OCI-LY1 (cell line): ENCODE data around the gene HSPA9.
"Not testable (repeated sequence)": the region's sequence is repeated elsewhere in the genome, so short reads cannot be mapped to it uniquely, and the experiment has no call there.

ENCODE experiments used
- H2AFZ ChIP-seq: fragments of 200-600 bp; sonication (generic), shearing (Covaris generic); 2 replicates; pipeline ENCODE4 v1.6.0; 2014; ENCODE audit warnings: antibody characterized with exemption, mild to moderate bottlenecking, low read length
- H3F3A ChIP-seq: fragments of 200-600 bp; sonication (generic), shearing (Covaris generic); 2 replicates; pipeline ENCODE4 v1.6.0; 2014; ENCODE audit warnings: mild to moderate bottlenecking, antibody characterized with exemption, low read length, moderate library complexity; ENCODE audit not compliant: insufficient read depth
- H3K27ac ChIP-seq: fragments of 200-600 bp; sonication (generic); 2 replicates; pipeline ENCODE4 v1.5.1; 2014; ENCODE audit warnings: low read length, mixed run types, mild to moderate bottlenecking, low read depth; ENCODE audit not compliant: poor library complexity, severe bottlenecking
- H3K27me3 ChIP-seq: fragments of 200-600 bp; sonication (generic); 2 replicates; pipeline ENCODE4 v1.6.0; 2014; ENCODE audit warnings: antibody characterized with exemption, mild to moderate bottlenecking, low read length, moderate library complexity; ENCODE audit not compliant: insufficient read depth
- H3K36me3 ChIP-seq: fragments of 200-600 bp; sonication (generic); 2 replicates; pipeline ENCODE4 v1.6.1; 2014; ENCODE audit warnings: mild to moderate bottlenecking, antibody characterized with exemption, low read length, moderate library complexity, mixed read lengths; ENCODE audit not compliant: insufficient read depth
- H3K4me1 ChIP-seq: fragments of 200-600 bp; sonication (generic); 2 replicates; pipeline ENCODE4 v1.5.1; 2014; ENCODE audit warnings: mild to moderate bottlenecking, low read length, moderate library complexity; ENCODE audit not compliant: insufficient read depth, severe bottlenecking
- H3K4me2 ChIP-seq: fragments of 200-600 bp; sonication (generic), shearing (Covaris generic); 2 replicates; pipeline ENCODE4 v1.6.1; 2014; ENCODE audit warnings: low read length
- H3K4me3 ChIP-seq: fragments of 200-600 bp; sonication (generic); 2 replicates; pipeline ENCODE4 v1.5.1; 2014; ENCODE audit warnings: low read length, low read depth, mild to moderate bottlenecking, mixed read lengths; ENCODE audit not compliant: poor library complexity, severe bottlenecking
- H3K79me2 ChIP-seq: fragments of 200-600 bp; shearing (Covaris generic); 2 replicates; pipeline ENCODE4 v1.6.1; 2016; ENCODE audit warnings: mixed run types, low read length, mixed read lengths; ENCODE audit not compliant: insufficient read depth
- H3K9ac ChIP-seq: fragments of 200-600 bp; sonication (generic), shearing (Covaris generic); 2 replicates; pipeline ENCODE4 v1.6.1; 2014; ENCODE audit warnings: mild to moderate bottlenecking, low read length, mixed read lengths
- H3K9me2 ChIP-seq: fragments of 200-600 bp; sonication (generic), shearing (Covaris generic); 2 replicates; pipeline ENCODE4 v1.6.1; 2014; ENCODE audit warnings: low read depth, mild to moderate bottlenecking, low read length, mixed read lengths
- H3K9me3 ChIP-seq: fragments of 200-600 bp; shearing (Covaris generic); 2 replicates; pipeline ENCODE4 v1.6.1; 2014; ENCODE audit warnings: low read length, mixed read lengths
- H4K20me1 ChIP-seq: fragments of 200-600 bp; sonication (generic), shearing (Covaris generic); 2 replicates; pipeline ENCODE4 v1.6.0; 2016; ENCODE audit warnings: mild to moderate bottlenecking, low read length; ENCODE audit not compliant: insufficient read depth
- EZH2 ChIP-seq: fragments of 200-600 bp; sonication (generic), shearing (Covaris generic); IDR thresholded peaks from 2 replicates; pipeline ENCODE4 v1.8.0; 2017; ENCODE audit warnings: borderline replicate concordance, mixed run types, mild to moderate bottlenecking, antibody characterized with exemption, low read length, moderate library complexity, mixed read lengths
- TF ChIP-seq, protein P1 (sequence below): fragments of 200-600 bp; sonication (generic), shearing (Covaris generic); IDR thresholded peaks from 2 replicates; pipeline ENCODE4 v1.5.1; 2017; ENCODE audit warnings: mild to moderate bottlenecking, antibody characterized with exemption, low read length, moderate library complexity, mixed read lengths

HSPA9 gene

GRCh38 chr5:138517437-138517836, 57.8 kb downstream of the HSPA9 start:
- Histone ChIP-seq H4K20me1 (no peaks in the 10 kb centered on the region), H3K36me3 (peaks cover 78% of the 10 kb centered on the region), H2AFZ (no peak overlapping the region), H3K9me2 (no peaks in the 10 kb centered on the region), H3K27me3 (no peaks in the 10 kb centered on the region), H3K27ac (no peak overlapping the region), H3F3A (no peaks in the 10 kb centered on the region), H3K9ac (no peak overlapping the region), H3K79me2 (peaks cover 26% of the 10 kb centered on the region), H3K4me2 (no peak overlapping the region), H3K4me1 (no peaks in the 10 kb centered on the region), H3K9me3 (no peaks in the 10 kb centered on the region), H3K4me3 (no peak overlapping the region)
- TF ChIP-seq, protein P1, sequence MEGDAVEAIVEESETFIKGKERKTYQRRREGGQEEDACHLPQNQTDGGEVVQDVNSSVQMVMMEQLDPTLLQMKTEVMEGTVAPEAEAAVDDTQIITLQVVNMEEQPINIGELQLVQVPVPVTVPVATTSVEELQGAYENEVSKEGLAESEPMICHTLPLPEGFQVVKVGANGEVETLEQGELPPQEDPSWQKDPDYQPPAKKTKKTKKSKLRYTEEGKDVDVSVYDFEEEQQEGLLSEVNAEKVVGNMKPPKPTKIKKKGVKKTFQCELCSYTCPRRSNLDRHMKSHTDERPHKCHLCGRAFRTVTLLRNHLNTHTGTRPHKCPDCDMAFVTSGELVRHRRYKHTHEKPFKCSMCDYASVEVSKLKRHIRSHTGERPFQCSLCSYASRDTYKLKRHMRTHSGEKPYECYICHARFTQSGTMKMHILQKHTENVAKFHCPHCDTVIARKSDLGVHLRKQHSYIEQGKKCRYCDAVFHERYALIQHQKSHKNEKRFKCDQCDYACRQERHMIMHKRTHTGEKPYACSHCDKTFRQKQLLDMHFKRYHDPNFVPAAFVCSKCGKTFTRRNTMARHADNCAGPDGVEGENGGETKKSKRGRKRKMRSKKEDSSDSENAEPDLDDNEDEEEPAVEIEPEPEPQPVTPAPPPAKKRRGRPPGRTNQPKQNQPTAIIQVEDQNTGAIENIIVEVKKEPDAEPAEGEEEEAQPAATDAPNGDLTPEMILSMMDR: no peak
- TF ChIP-seq EZH2: no peak

GRCh38 chr5:138515556-138516245, 59.5 kb downstream of the HSPA9 start:
- Histone ChIP-seq H3K4me1 (no peaks in the 10 kb centered on the region), H4K20me1 (no peaks in the 10 kb centered on the region), H3K36me3 (peaks cover 88% of the 10 kb centered on the region), H2AFZ (no peak overlapping the region), H3K4me2 (no peak overlapping the region), H3K27me3 (no peaks in the 10 kb centered on the region), H3K4me3 (no peak overlapping the region), H3F3A (no peaks in the 10 kb centered on the region), H3K79me2 (peaks cover 9% of the 10 kb centered on the region), H3K27ac (no peak overlapping the region), H3K9ac (no peak overlapping the region), H3K9me3 (no peaks in the 10 kb centered on the region), H3K9me2 (no peaks in the 10 kb centered on the region)
- no peak for TF ChIP-seq EZH2

DNA sequence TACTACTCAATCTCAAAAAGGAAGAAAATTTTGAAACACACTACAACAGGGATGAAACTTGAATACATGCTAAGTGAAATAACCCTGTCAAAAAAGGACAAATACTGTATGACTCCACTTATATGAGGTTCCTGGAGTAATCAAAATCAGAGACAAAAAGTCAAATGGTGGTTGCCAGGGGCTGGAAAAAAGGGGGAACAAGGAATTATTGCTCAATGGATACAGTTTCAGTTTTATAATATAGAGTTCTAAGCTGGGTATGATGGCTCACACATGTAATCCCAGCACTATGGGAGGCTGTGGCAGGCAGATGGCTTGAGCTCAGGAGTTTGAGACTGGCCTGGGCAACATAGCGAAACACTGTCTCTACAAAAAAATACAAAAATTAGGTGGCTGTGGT, 61.2 kb downstream of the HSPA9 start:
- Histone ChIP-seq H4K20me1 (no peaks in the 10 kb centered on the region), H3F3A (no peaks in the 10 kb centered on the region), H3K27me3 (no peaks in the 10 kb centered on the region), H3K4me3 (no peak overlapping the region), H3K4me1 (no peaks in the 10 kb centered on the region), H3K27ac (no peak overlapping the region), H2AFZ (no peak overlapping the region), H3K4me2 (no peak overlapping the region), H3K79me2 (no peaks in the 10 kb centered on the region), H3K9me2 (no peaks in the 10 kb centered on the region), H3K9ac (no peak overlapping the region), H3K36me3 (peaks cover 95% of the 10 kb centered on the region), H3K9me3 (no peaks in the 10 kb centered on the region)
- TF ChIP-seq, protein P1: no peak
- TF ChIP-seq EZH2: no peak

DNA sequence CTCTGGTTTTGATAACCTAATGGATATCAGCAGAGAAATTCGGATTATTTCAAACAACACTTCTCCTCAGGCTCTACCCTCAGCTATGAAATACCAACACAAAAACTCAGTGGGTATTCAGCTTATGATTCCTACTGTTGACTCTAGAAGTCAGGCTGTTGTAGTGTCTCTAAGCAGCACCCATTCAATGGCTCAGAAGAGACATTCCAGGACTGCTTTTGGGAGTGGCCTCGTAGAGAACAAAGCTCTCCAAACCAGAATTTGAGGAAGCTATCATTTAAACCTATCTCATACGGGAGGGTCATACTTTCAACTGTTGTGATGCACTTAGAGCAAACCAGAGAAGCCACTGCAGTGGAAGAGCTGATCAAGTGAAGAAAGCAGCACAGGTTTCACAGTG, 66.2 kb downstream of the HSPA9 start:
- Histone ChIP-seq H3K4me2 (no peak overlapping the region), H4K20me1 (no peaks in the 10 kb centered on the region), H3K27ac (no peak overlapping the region), H3K27me3 (no peaks in the 10 kb centered on the region), H2AFZ (no peak overlapping the region), H3F3A (no peaks in the 10 kb centered on the region), H3K4me3 (no peak overlapping the region), H3K4me1 (no peaks in the 10 kb centered on the region), H3K36me3 (peaks cover 65% of the 10 kb centered on the region), H3K9me3 (no peaks in the 10 kb centered on the region), H3K79me2 (no peaks in the 10 kb centered on the region), H3K9ac (no peak overlapping the region), H3K9me2 (no peaks in the 10 kb centered on the region)
- TF ChIP-seq, protein P1: no peak
- no peak for TF ChIP-seq EZH2

GRCh38 chr5:138507485-138507884, 67.7 kb downstream of the HSPA9 start:
- H2AFZ ChIP-seq: not testable (repeated sequence)

More at GRCh38 chr5:138507485-138507884, 67.7 kb downstream of the HSPA9 start:
- H4K20me1 ChIP-seq, H3K9me3 ChIP-seq, H3K4me1 ChIP-seq, H3K4me3 ChIP-seq, H3K79me2 ChIP-seq, H3K27me3 ChIP-seq, H3K4me2 ChIP-seq, H3K9me2 ChIP-seq, H3K27ac ChIP-seq, H3K9ac ChIP-seq, H3F3A ChIP-seq: not testable (repeated sequence)
- H3K36me3 ChIP-seq: peaks cover 51% of the 10 kb centered on the region
